Astrocyte (in vitro differentiated cells and primary cell): ENCODE measurements around the gene GMCL2. TPM values are rescaled to one million over a fixed set of nuclear protein-coding genes. Genes with fewer than 3 reads are reported as not detected.
A peak's percentile ranks its signal among the peaks of the same experiment; 100 is the strongest.

Experiments used
- DNase-seq: peaks from one replicate; pipeline ENCODE4 v3.0.0-alpha.2; 2010; ENCODE audit warnings: low read depth
- FAIRE-seq: peaks from 2 replicates; lab custom pipeline; 2011; peaks lifted over from hg19 to GRCh38; lab: Jason Lieb, UNC
- H2AFZ ChIP-seq: 2 replicates; pipeline ENCODE4 v1.6.0; 2012; ENCODE audit warnings: low read depth, low read length, inconsistent platforms
- H3K27ac ChIP-seq: 2 replicates; pipeline ENCODE4 v1.5.1; 2011; ENCODE audit warnings: low read depth, low read length, inconsistent platforms
- H3K27me3 ChIP-seq: 2 replicates; pipeline ENCODE4 v1.6.0; 2011; ENCODE audit warnings: low read length, inconsistent platforms; ENCODE audit not compliant: insufficient read depth
- H3K36me3 ChIP-seq: 2 replicates; pipeline ENCODE4 v1.5.1; 2011; ENCODE audit warnings: low read length, inconsistent platforms; ENCODE audit not compliant: insufficient read depth
- H3K4me1 ChIP-seq: 2 replicates; pipeline ENCODE4 v1.5.1; 2011; ENCODE audit warnings: low read length, inconsistent platforms; ENCODE audit not compliant: insufficient read depth
- H3K4me2 ChIP-seq: 2 replicates; pipeline ENCODE4 v1.6.0; 2012; ENCODE audit warnings: low read length, inconsistent platforms
- H3K4me3 ChIP-seq: 2 replicates; pipeline ENCODE4 v1.5.1; 2011; ENCODE audit warnings: low read depth, mild to moderate bottlenecking, low read length, inconsistent platforms; ENCODE audit not compliant: insufficient read depth
- H3K79me2 ChIP-seq: 2 replicates; pipeline ENCODE4 v1.6.0; 2012; ENCODE audit warnings: mild to moderate bottlenecking, low read length, inconsistent platforms; ENCODE audit not compliant: insufficient read depth
- H3K9ac ChIP-seq: 2 replicates; pipeline ENCODE4 v1.6.0; 2012; ENCODE audit warnings: mild to moderate bottlenecking, low read length, inconsistent platforms
- H3K9me3 ChIP-seq: 2 replicates; pipeline ENCODE4 v1.5.1; 2012; ENCODE audit warnings: low read depth, mild to moderate bottlenecking, low read length, inconsistent platforms; ENCODE audit not compliant: insufficient read depth
- H4K20me1 ChIP-seq: 2 replicates; pipeline ENCODE4 v1.6.0; 2012; ENCODE audit warnings: low read length, inconsistent platforms; ENCODE audit not compliant: insufficient read depth
- H3K27ac Mint-ChIP-seq: one replicate; pipeline ENCODE4 v1.8.0; 2021; ENCODE audit warnings: mild to moderate bottlenecking, mixed read lengths; ENCODE audit not compliant: unreplicated experiment
- H3K27me3 Mint-ChIP-seq: one replicate; pipeline ENCODE4 v1.8.0; 2021; ENCODE audit warnings: low read depth, mixed read lengths; ENCODE audit not compliant: unreplicated experiment
- H3K36me3 Mint-ChIP-seq: one replicate; pipeline ENCODE4 v1.8.0; 2021; ENCODE audit warnings: low read depth, mixed read lengths; ENCODE audit not compliant: unreplicated experiment
- H3K4me1 Mint-ChIP-seq: one replicate; pipeline ENCODE4 v1.8.0; 2021; ENCODE audit warnings: low read depth, mixed read lengths; ENCODE audit not compliant: unreplicated experiment
- H3K4me3 Mint-ChIP-seq: one replicate; pipeline ENCODE4 v1.8.0; 2021; ENCODE audit warnings: mild to moderate bottlenecking, moderate library complexity, mixed read lengths; ENCODE audit not compliant: unreplicated experiment
- H3K9me3 Mint-ChIP-seq: one replicate; pipeline ENCODE4 v1.8.0; 2021; ENCODE audit warnings: mild to moderate bottlenecking, mixed read lengths; ENCODE audit not compliant: unreplicated experiment
- CTCF ChIP-seq: IDR thresholded peaks from 2 replicates; pipeline ENCODE4 v1.5.1; 2011; ENCODE audit warnings: low read depth, mild to moderate bottlenecking, inconsistent platforms, low read length, moderate library complexity; ENCODE audit not compliant: insufficient read depth
- EZH2 ChIP-seq: IDR thresholded peaks from 2 replicates; pipeline ENCODE4 v1.6.1; 2012; ENCODE audit warnings: mild to moderate bottlenecking, low read length, inconsistent platforms; ENCODE audit not compliant: insufficient read depth
- total RNA-seq: library from RNA; stranded (reverse); gene quantifications from 2 replicates; pipeline ENCODE4 v1.2.1, GENCODE V29; 2021

Gene GMCL2
- total RNA-seq, 1 donor from 2014 or later: not detected

GRCh38 chr5:178204935-178205748 is 18.0 kb upstream of the GMCL2 start:
- Histone ChIP-seq H3K4me2 (peak overlapping the region; percentile 98), H3K36me3 (peaks cover 43% of the 10 kb centered on the region), H3K9me3 (no peaks in the 10 kb centered on the region), H4K20me1 (peaks cover 50% of the 10 kb centered on the region), H3K79me2 (peaks cover 62% of the 10 kb centered on the region), H3K4me3 (peak overlapping the region; percentile 100), H3K27ac (peak overlapping the region; percentile 72), H3K9ac (peak overlapping the region; percentile 90), H3K4me1 (peaks cover 28% of the 10 kb centered on the region), H2AFZ (no peak overlapping the region), H3K27me3 (no peaks in the 10 kb centered on the region)
- no peaks in the 10 kb centered on the region for H3K27me3 Mint-ChIP-seq
- peaks cover 24% of the 10 kb centered on the region for H3K36me3 Mint-ChIP-seq
- no peak for FAIRE-seq
- H3K9me3 Mint-ChIP-seq: no peaks in the 10 kb centered on the region
- peak overlapping the region; percentile 8 for H3K27ac Mint-ChIP-seq
- TF ChIP-seq CTCF: no peak
- TF ChIP-seq EZH2: no peak
- H3K4me1 Mint-ChIP-seq: peaks cover 27% of the 10 kb centered on the region
- peak overlapping the region; percentile 85 for H3K4me3 Mint-ChIP-seq
- peak; percentile 39 for DNase-seq

GRCh38 chr5:178204182-178204934 is 17.2 kb upstream of the GMCL2 start, which contains the start of gene HNRNPAB:
Gene HNRNPAB, plus strand, starts transcription at chr5:178204533. Its CDS starts 305 bp downstream, at chr5:178204838.
- peaks cover 28% of the 10 kb centered on the region for H3K4me1 ChIP-seq
- DNase-seq (peak; percentile 92), FAIRE-seq (no peak)
- H3K27me3 Mint-ChIP-seq: no peaks in the 10 kb centered on the region
- no peak for TF ChIP-seq CTCF
- TF ChIP-seq EZH2: no peak
- H3K9me3 Mint-ChIP-seq: no peaks in the 10 kb centered on the region
- peak within 1 kb of the TSS; percentile 100 for H3K4me3 ChIP-seq
- peaks cover 19% of the 10 kb centered on the region for H3K36me3 Mint-ChIP-seq
- peak within 1 kb of the TSS; percentile 92 for H3K27ac Mint-ChIP-seq
- peak within 1 kb of the TSS; percentile 90 for H2AFZ ChIP-seq
- H3K4me2 ChIP-seq: peak within 1 kb of the TSS; percentile 98
- H3K36me3 ChIP-seq: peaks cover 35% of the 10 kb centered on the region
- no peaks in the 10 kb centered on the region for H3K27me3 ChIP-seq
- H3K9ac ChIP-seq: peak within 1 kb of the TSS; percentile 90
- H3K27ac ChIP-seq: peak within 1 kb of the TSS; percentile 72
- H3K4me1 Mint-ChIP-seq: peaks cover 27% of the 10 kb centered on the region
- H3K9me3 ChIP-seq: no peaks in the 10 kb centered on the region
- H3K79me2 ChIP-seq: peaks cover 54% of the 10 kb centered on the region
- peaks cover 42% of the 10 kb centered on the region for H4K20me1 ChIP-seq
- H3K4me3 Mint-ChIP-seq: peak within 1 kb of the TSS; percentile 94
